SU-DHL-6 (cell line): ENCODE data around the gene TMEM233.

Experiments used
- EZH2phosphoT487 ChIP-seq: fragments of 200-600 bp; sonication (generic), shearing (Covaris generic); conservative IDR thresholded peaks from 2 replicates; pipeline ENCODE4 v1.6.1; 2018; ENCODE audit warnings: mild to moderate bottlenecking, antibody characterized with exemption, low read length, moderate library complexity, mixed read lengths
- TF ChIP-seq, protein P1 (sequence below): fragments of 200-600 bp; sonication (generic); IDR thresholded peaks from one replicate; pipeline ENCODE4 v1.5.1; 2017; ENCODE audit warnings: antibody characterized with exemption, mild to moderate bottlenecking, low read length, moderate library complexity; ENCODE audit not compliant: insufficient read depth, poor library complexity, severe bottlenecking

DNA sequence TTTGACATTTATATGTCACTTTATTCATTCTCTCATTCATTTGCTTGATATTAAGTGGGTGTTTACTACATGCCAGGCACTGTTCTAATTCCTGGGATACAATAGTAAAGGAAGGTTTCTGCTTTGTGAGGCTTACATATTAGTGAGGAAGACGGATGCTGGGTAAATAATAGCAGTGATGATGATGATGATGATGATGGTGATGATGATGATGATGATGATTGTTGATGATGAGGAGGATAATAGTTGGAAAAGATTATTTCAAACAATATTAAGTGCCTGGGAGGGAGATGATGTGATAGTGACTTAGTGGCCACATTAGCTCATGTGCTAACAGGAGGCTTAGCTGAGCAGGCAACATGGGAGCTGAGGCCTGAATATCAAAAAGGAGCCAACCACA lies 19.3 kb upstream of the TMEM233 start:
- TF ChIP-seq, protein P1, sequence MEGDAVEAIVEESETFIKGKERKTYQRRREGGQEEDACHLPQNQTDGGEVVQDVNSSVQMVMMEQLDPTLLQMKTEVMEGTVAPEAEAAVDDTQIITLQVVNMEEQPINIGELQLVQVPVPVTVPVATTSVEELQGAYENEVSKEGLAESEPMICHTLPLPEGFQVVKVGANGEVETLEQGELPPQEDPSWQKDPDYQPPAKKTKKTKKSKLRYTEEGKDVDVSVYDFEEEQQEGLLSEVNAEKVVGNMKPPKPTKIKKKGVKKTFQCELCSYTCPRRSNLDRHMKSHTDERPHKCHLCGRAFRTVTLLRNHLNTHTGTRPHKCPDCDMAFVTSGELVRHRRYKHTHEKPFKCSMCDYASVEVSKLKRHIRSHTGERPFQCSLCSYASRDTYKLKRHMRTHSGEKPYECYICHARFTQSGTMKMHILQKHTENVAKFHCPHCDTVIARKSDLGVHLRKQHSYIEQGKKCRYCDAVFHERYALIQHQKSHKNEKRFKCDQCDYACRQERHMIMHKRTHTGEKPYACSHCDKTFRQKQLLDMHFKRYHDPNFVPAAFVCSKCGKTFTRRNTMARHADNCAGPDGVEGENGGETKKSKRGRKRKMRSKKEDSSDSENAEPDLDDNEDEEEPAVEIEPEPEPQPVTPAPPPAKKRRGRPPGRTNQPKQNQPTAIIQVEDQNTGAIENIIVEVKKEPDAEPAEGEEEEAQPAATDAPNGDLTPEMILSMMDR = no peak
- TF ChIP-seq EZH2phosphoT487 = no peak
